Adipocyte (in vitro differentiated cells): ENCODE results near the gene ATF6B.
"Not testable (repeated sequence)": the region's sequence is repeated elsewhere in the genome, so short reads cannot be mapped to it uniquely, and the experiment has no call there.

ENCODE experiments used
- DNase-seq: peaks from one replicate; pipeline ENCODE4 v3.0.0-alpha.2; 2015; ENCODE audit warnings: low read depth
- H3K27me3 ChIP-seq: replicated peaks from 2 replicates; pipeline ENCODE4 v1.7.0; 2013; ENCODE audit warnings: mild to moderate bottlenecking, low read length, moderate library complexity; ENCODE audit not compliant: control insufficient read depth, insufficient read depth
- H3K36me3 ChIP-seq: 2 replicates; pipeline ENCODE4 v1.7.0; 2013; ENCODE audit warnings: low read length, mild to moderate bottlenecking, moderate library complexity; ENCODE audit not compliant: control insufficient read depth, insufficient read depth, severe bottlenecking
- H3K4me1 ChIP-seq: 2 replicates; pipeline ENCODE4 v1.7.0; 2013; ENCODE audit warnings: mild to moderate bottlenecking, low read length, moderate library complexity; ENCODE audit not compliant: control insufficient read depth, insufficient read depth
- H3K4me3 ChIP-seq: 2 replicates; pipeline ENCODE4 v1.7.0; 2013; ENCODE audit warnings: mild to moderate bottlenecking, low read length, moderate library complexity
- H3K9ac ChIP-seq: 2 replicates; pipeline ENCODE4 v1.7.0; 2013; ENCODE audit warnings: mild to moderate bottlenecking, low read length, moderate library complexity
- H3K9me3 ChIP-seq: 2 replicates; pipeline ENCODE4 v1.7.0; 2013; ENCODE audit warnings: mild to moderate bottlenecking, low read length, moderate library complexity; ENCODE audit not compliant: control insufficient read depth

The ATF6B gene

GRCh38 chr6:32146687-32147086, 18.6 kb upstream of the ATF6B start:
- H3K4me3 ChIP-seq, result no peak overlapping the region
- no peak overlapping the region for H3K9ac ChIP-seq
- no peak for DNase-seq
- peaks cover 6% of the 10 kb centered on the region for H3K27me3 ChIP-seq
- H3K4me1 ChIP-seq, result peaks cover 4% of the 10 kb centered on the region
- H3K9me3 ChIP-seq, result no peaks in the 10 kb centered on the region
- no peaks in the 10 kb centered on the region for H3K36me3 ChIP-seq

- Histone ChIP-seq H3K4me3 (no peak overlapping the region), H3K9me3 (no peaks in the 10 kb centered on the region), H3K36me3 (no peaks in the 10 kb centered on the region), H3K27me3 (peaks cover 6% of the 10 kb centered on the region), H3K9ac (no peak overlapping the region), H3K4me1 (peaks cover 4% of the 10 kb centered on the region)
- DNase-seq, result no peak
Observed at GRCh38 chr6:32146287-32146686, 18.2 kb upstream of the ATF6B start.

GRCh38 chr6:32144238-32144637, 16.2 kb upstream of the ATF6B start:
- H3K36me3 ChIP-seq, H3K4me3 ChIP-seq, H3K27me3 ChIP-seq, DNase-seq, H3K9ac ChIP-seq, H3K9me3 ChIP-seq: not testable (repeated sequence)
- peaks cover 14% of the 10 kb centered on the region for H3K4me1 ChIP-seq

GRCh38 chr6:32140420-32141046, 12.5 kb upstream of the ATF6B start:
- Histone ChIP-seq H3K36me3 (no peaks in the 10 kb centered on the region), H3K4me1 (peaks cover 14% of the 10 kb centered on the region), H3K9ac (no peak overlapping the region), H3K4me3 (no peak overlapping the region), H3K27me3 (no peaks in the 10 kb centered on the region), H3K9me3 (no peaks in the 10 kb centered on the region)
- no peak for DNase-seq

GRCh38 chr6:32139590-32139989, 11.5 kb upstream of the ATF6B start:
- no peak for DNase-seq
- no peak overlapping the region for H3K4me3 ChIP-seq
- H3K27me3 ChIP-seq, result no peaks in the 10 kb centered on the region
- no peak overlapping the region for H3K9ac ChIP-seq
- no peaks in the 10 kb centered on the region for H3K9me3 ChIP-seq
- peaks cover 12% of the 10 kb centered on the region for H3K4me1 ChIP-seq
- no peaks in the 10 kb centered on the region for H3K36me3 ChIP-seq

- DNase-seq, result no peak
- H3K9me3 ChIP-seq, result no peaks in the 10 kb centered on the region
- no peak overlapping the region for H3K9ac ChIP-seq
- no peak overlapping the region for H3K4me3 ChIP-seq
- H3K4me1 ChIP-seq, result peaks cover 10% of the 10 kb centered on the region
- H3K27me3 ChIP-seq, result no peaks in the 10 kb centered on the region
- no peaks in the 10 kb centered on the region for H3K36me3 ChIP-seq
Observed at GRCh38 chr6:32137454-32137853, 9.4 kb upstream of the ATF6B start.

- H3K4me1 ChIP-seq, result peaks cover 9% of the 10 kb centered on the region
- no peak for DNase-seq
- no peak overlapping the region for H3K9ac ChIP-seq
- H3K4me3 ChIP-seq, result no peak overlapping the region
- no peaks in the 10 kb centered on the region for H3K9me3 ChIP-seq
- no peaks in the 10 kb centered on the region for H3K36me3 ChIP-seq
- H3K27me3 ChIP-seq, result no peaks in the 10 kb centered on the region
Observed at GRCh38 chr6:32133786-32134185, 5.7 kb upstream of the ATF6B start.

- H3K4me1 ChIP-seq, result peaks cover 18% of the 10 kb centered on the region
- no peaks in the 10 kb centered on the region for H3K27me3 ChIP-seq
- H3K4me3 ChIP-seq, result no peak overlapping the region
- H3K9ac ChIP-seq, result no peak overlapping the region
- DNase-seq, result no peak
- H3K36me3 ChIP-seq, result no peaks in the 10 kb centered on the region
- no peaks in the 10 kb centered on the region for H3K9me3 ChIP-seq
Observed at GRCh38 chr6:32132110-32132509, 4.1 kb upstream of the ATF6B start.

GRCh38 chr6:32131439-32131948, 3.4 kb upstream of the ATF6B start:
- Histone ChIP-seq H3K9me3 (no peaks in the 10 kb centered on the region), H3K27me3 (no peaks in the 10 kb centered on the region), H3K9ac (no peak overlapping the region), H3K4me1 (peaks cover 22% of the 10 kb centered on the region), H3K4me3 (no peak overlapping the region), H3K36me3 (no peaks in the 10 kb centered on the region)
- no peak for DNase-seq

- no peak for DNase-seq
Observed at GRCh38 chr6:32129297-32130088, 1.4 kb upstream of the ATF6B start.

GRCh38 chr6:32128751-32129296, 778 bp upstream of the ATF6B start:
- no peaks in the 10 kb centered on the region for H3K27me3 ChIP-seq

More at GRCh38 chr6:32129297-32130088, 1.4 kb upstream of the ATF6B start:
- Histone ChIP-seq H3K27me3 (no peaks in the 10 kb centered on the region), H3K4me1 (peaks cover 22% of the 10 kb centered on the region), H3K36me3 (peaks cover 18% of the 10 kb centered on the region), H3K9me3 (no peaks in the 10 kb centered on the region), H3K9ac (peak overlapping the region; percentile 85), H3K4me3 (peak overlapping the region; percentile 99)

More at GRCh38 chr6:32128751-32129296, 778 bp upstream of the ATF6B start:
- Histone ChIP-seq H3K9me3 (no peaks in the 10 kb centered on the region), H3K4me3 (peak overlapping the region; percentile 99), H3K36me3 (peaks cover 25% of the 10 kb centered on the region), H3K4me1 (peaks cover 22% of the 10 kb centered on the region), H3K9ac (peak overlapping the region; percentile 85)
- DNase-seq, result no peak
